Tibial nerve (tissue), 4 donors: Measurements from ENCODE around the gene PALM. TPM values are rescaled to one million over a fixed set of nuclear protein-coding genes. Genes with fewer than 3 reads are reported as not detected.
A peak's percentile ranks its signal among the peaks of the same experiment; 100 is the strongest.

Source experiments
- DNase-seq, 2 donors: peaks; one replicate each; pipeline ENCODE4 v3.0.0-alpha.2; 2019; ENCODE audit warnings: low spot score in 2 of 2
- H3K27ac ChIP-seq, 4 donors: fragments of 200-600 bp; sonication (generic) in 3 of 4; one replicate each; pipeline ENCODE4 v1.5.1; 2017 to 2019; ENCODE audit warnings: mild to moderate bottlenecking in 1 of 4
- H3K27me3 ChIP-seq, 2 donors: fragments of 200-600 bp; sonication (generic) in 1 of 2; one replicate each; pipeline versions ENCODE4 v1.5.1 to v1.6.0; 2017 to 2019
- H3K36me3 ChIP-seq, 3 donors: fragments of 200-600 bp; sonication (generic); one replicate each; pipeline ENCODE4 v1.5.1; 2018 to 2019
- H3K4me1 ChIP-seq, 4 donors: fragments of 200-600 bp; sonication (generic) in 3 of 4; one replicate each; pipeline ENCODE4 v1.5.1; 2017 to 2019
- H3K4me3 ChIP-seq, 4 donors: fragments of 200-600 bp; sonication (generic) in 3 of 4; one replicate each; pipeline ENCODE4 v1.5.1; 2017 to 2019; ENCODE audit warnings: mild to moderate bottlenecking in 1 of 4, moderate library complexity in 1 of 4
- H3K9me3 ChIP-seq, 4 donors: fragments of 200-600 bp; sonication (generic) in 3 of 4; one replicate each; pipeline ENCODE4 v1.5.1; 2017 to 2019
- CTCF ChIP-seq, 5 experiments: fragments of 200-600 bp in 3 of 5; fragments of 450-650 bp in 2 of 5; sonication (generic) in 3 of 5; IDR thresholded peaks; one replicate each; pipeline ENCODE4 v1.5.1; 2016 to 2019; ENCODE audit warnings: antibody characterized with exemption in 5 of 5, mild to moderate bottlenecking in 3 of 5, moderate library complexity in 2 of 5
- EP300 ChIP-seq, 2 donors: sonication (generic); formaldehyde crosslinking; IDR thresholded peaks; one replicate each; pipeline ENCODE4 v1.6.1; 2017; ENCODE audit warnings: antibody characterized with exemption in 2 of 2, mild to moderate bottlenecking in 1 of 2
- POLR2A ChIP-seq, 2 donors: fragments of 450-650 bp; IDR thresholded peaks; one replicate each; pipeline ENCODE4 v1.6.1; 2017; ENCODE audit warnings: antibody characterized with exemption in 2 of 2, mild to moderate bottlenecking in 2 of 2, moderate library complexity in 2 of 2
- WGBS, 2 donors: methylation state at CpG; one replicate each; pipeline ENCODE4 v1.1.5; 2018; 5-methylcytosine and 5-hydroxymethylcytosine counted together
- total RNA-seq, 4 donors: library from RNA; depleted of rRNA; stranded (reverse); fragments of >200 nt; gene quantifications; one replicate each; pipeline ENCODE4 v1.1.0, GENCODE V29; 2016

The PALM gene
- total RNA-seq, 4 donors from 2014 or later = 65.7 to 101 (median 98.0) TPM

- H3K4me1 ChIP-seq = peaks cover 0 to 22% (median 0%) of the 10 kb centered on the region in 4 donors
- TF ChIP-seq CTCF (IDR thresholded peaks at IDR 0.05) = no peak
- TF ChIP-seq POLR2A (IDR thresholded peaks at IDR 0.05) = no peak
- TF ChIP-seq EP300 (IDR thresholded peaks at IDR 0.05) = no peak
- no peak overlapping the region for H3K27ac ChIP-seq
- no peak for DNase-seq
- WGBS, 2 donors = 79 to 90% methylated on average over 14 of the region's 14 CpGs
- no peak overlapping the region for H3K4me3 ChIP-seq
- peaks cover 0 to 70% (median 0%) of the 10 kb centered on the region in 3 donors for H3K36me3 ChIP-seq
- H3K9me3 ChIP-seq = no peaks in the 10 kb centered on the region
- H3K27me3 ChIP-seq = no peaks in the 10 kb centered on the region
Observed at GRCh38 chr19:729965-730668, 21.4 kb downstream of the PALM start.

GRCh38 chr19:731000-731399 is 22.3 kb downstream of the PALM start:
- H3K27me3 ChIP-seq = no peaks in the 10 kb centered on the region
- DNase-seq = no peak

GRCh38 chr19:732148-733069 is 23.7 kb downstream of the PALM start:
- DNase-seq = no peak
- H3K4me1 ChIP-seq = peaks cover 0 to 17% (median 0%) of the 10 kb centered on the region in 4 donors
- no peaks in the 10 kb centered on the region for H3K9me3 ChIP-seq
- H3K36me3 ChIP-seq = peaks cover 0 to 69% (median 0%) of the 10 kb centered on the region in 3 donors
- H3K27ac ChIP-seq = no peak overlapping the region
- 74 to 77% methylated on average over 24 of the region's 24 CpGs for WGBS, 2 donors
- TF ChIP-seq CTCF (IDR thresholded peaks at IDR 0.05) = no peak
- no peak for TF ChIP-seq POLR2A (IDR thresholded peaks at IDR 0.05)
- TF ChIP-seq EP300 (IDR thresholded peaks at IDR 0.05) = no peak
- H3K27me3 ChIP-seq = no peaks in the 10 kb centered on the region
- no peak overlapping the region for H3K4me3 ChIP-seq

More at GRCh38 chr19:731000-731399, 22.3 kb downstream of the PALM start:
- H3K27ac ChIP-seq = no peak overlapping the region
- H3K4me1 ChIP-seq = peaks cover 0 to 22% (median 0%) of the 10 kb centered on the region in 4 donors
- whole genome bisulfite sequencing, 2 donors = 94 to 96% methylated on average over 16 of the region's 16 CpGs
- no peak overlapping the region for H3K4me3 ChIP-seq
- H3K9me3 ChIP-seq = no peaks in the 10 kb centered on the region
- peaks cover 0 to 68% (median 0%) of the 10 kb centered on the region in 3 donors for H3K36me3 ChIP-seq
- no peak for TF ChIP-seq CTCF (IDR thresholded peaks at IDR 0.05)

GRCh38 chr19:734716-735115 is 26.0 kb downstream of the PALM start:
- H3K27ac ChIP-seq = peak overlapping the region in 2 of 4 donors; percentile 44 to 68
- H3K9me3 ChIP-seq = no peaks in the 10 kb centered on the region
- no peak overlapping the region for H3K4me3 ChIP-seq
- peaks cover 0 to 62% (median 0%) of the 10 kb centered on the region in 3 donors for H3K36me3 ChIP-seq
- WGBS, 2 donors = 87 to 88% methylated on average over 13 of the region's 13 CpGs
- H3K4me1 ChIP-seq = peaks cover 0 to 9% (median 0%) of the 10 kb centered on the region in 4 donors
- DNase-seq = no peak
- no peak for TF ChIP-seq CTCF (IDR thresholded peaks at IDR 0.05)
- no peak for TF ChIP-seq EP300 (IDR thresholded peaks at IDR 0.05)
- no peak for TF ChIP-seq POLR2A (IDR thresholded peaks at IDR 0.05)
- no peaks in the 10 kb centered on the region for H3K27me3 ChIP-seq

GRCh38 chr19:736125-736524 is 27.4 kb downstream of the PALM start:
- no peaks in the 10 kb centered on the region for H3K9me3 ChIP-seq
- DNase-seq = no peak
- peaks cover 0 to 9% (median 0%) of the 10 kb centered on the region in 4 donors for H3K4me1 ChIP-seq
- no peaks in the 10 kb centered on the region for H3K27me3 ChIP-seq
- no peak for TF ChIP-seq POLR2A (IDR thresholded peaks at IDR 0.05)
- TF ChIP-seq CTCF (IDR thresholded peaks at IDR 0.05) = no peak
- TF ChIP-seq EP300 (IDR thresholded peaks at IDR 0.05) = no peak
- no peak overlapping the region for H3K4me3 ChIP-seq
- 88 to 92% methylated on average over 27 to 30 of the region's 32 CpGs for WGBS, 2 donors
- peaks cover 0 to 62% (median 0%) of the 10 kb centered on the region in 3 donors for H3K36me3 ChIP-seq
- no peak overlapping the region for H3K27ac ChIP-seq
